B cell (primary cell): ENCODE data around the gene RAB15.

Source experiments
- EZH2 ChIP-seq: IDR thresholded peaks from 2 replicates; pipeline ENCODE4 v1.6.1; 2012; ENCODE audit warnings: borderline replicate concordance, low read depth, mild to moderate bottlenecking, moderate library complexity, low read length; ENCODE audit not compliant: insufficient read depth, poor library complexity, severe bottlenecking
- TF ChIP-seq, protein P1 (sequence below): fragments of 200-600 bp; IDR thresholded peaks from one replicate; pipeline ENCODE4 v1.8.0; 2022; ENCODE audit warnings: antibody characterized with exemption, mild to moderate bottlenecking

DNA sequence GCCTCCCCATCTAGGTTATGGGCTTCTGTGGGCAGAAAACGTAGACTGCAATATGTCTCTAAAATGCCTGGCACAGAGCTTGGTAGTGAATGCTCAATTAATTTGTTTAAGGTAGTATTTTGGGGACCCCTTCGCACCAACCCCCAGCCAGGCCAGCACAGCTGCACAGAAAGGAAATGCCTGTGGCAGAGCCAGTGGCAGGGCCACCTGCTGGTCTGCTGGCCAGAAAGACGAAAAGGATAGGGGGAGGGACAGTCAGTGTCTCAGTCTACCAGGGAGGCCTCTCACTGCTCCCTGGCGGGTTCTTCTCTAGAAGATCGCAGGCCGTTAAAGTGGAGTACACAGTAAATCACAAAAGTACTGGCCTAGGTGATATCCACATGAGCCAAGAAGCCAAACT lies 3.5 kb downstream of the RAB15 start:
- TF ChIP-seq, protein P1, sequence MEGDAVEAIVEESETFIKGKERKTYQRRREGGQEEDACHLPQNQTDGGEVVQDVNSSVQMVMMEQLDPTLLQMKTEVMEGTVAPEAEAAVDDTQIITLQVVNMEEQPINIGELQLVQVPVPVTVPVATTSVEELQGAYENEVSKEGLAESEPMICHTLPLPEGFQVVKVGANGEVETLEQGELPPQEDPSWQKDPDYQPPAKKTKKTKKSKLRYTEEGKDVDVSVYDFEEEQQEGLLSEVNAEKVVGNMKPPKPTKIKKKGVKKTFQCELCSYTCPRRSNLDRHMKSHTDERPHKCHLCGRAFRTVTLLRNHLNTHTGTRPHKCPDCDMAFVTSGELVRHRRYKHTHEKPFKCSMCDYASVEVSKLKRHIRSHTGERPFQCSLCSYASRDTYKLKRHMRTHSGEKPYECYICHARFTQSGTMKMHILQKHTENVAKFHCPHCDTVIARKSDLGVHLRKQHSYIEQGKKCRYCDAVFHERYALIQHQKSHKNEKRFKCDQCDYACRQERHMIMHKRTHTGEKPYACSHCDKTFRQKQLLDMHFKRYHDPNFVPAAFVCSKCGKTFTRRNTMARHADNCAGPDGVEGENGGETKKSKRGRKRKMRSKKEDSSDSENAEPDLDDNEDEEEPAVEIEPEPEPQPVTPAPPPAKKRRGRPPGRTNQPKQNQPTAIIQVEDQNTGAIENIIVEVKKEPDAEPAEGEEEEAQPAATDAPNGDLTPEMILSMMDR = no peak
- no peak for TF ChIP-seq EZH2
